CD4-positive, alpha-beta T cell treated with Interleukin-12 subunit alpha and Interleukin-12 subunit beta, for 1 hour (primary cell): ENCODE measurements around the gene ANKRD24.
"Not testable (repeated sequence)": the region's sequence is repeated elsewhere in the genome, so short reads cannot be mapped to it uniquely, and the experiment has no call there.

ENCODE experiments used
- DNase-seq: peaks from one replicate; pipeline ENCODE4 v3.0.0-alpha.2; 2020

ANKRD24 gene

DNA sequence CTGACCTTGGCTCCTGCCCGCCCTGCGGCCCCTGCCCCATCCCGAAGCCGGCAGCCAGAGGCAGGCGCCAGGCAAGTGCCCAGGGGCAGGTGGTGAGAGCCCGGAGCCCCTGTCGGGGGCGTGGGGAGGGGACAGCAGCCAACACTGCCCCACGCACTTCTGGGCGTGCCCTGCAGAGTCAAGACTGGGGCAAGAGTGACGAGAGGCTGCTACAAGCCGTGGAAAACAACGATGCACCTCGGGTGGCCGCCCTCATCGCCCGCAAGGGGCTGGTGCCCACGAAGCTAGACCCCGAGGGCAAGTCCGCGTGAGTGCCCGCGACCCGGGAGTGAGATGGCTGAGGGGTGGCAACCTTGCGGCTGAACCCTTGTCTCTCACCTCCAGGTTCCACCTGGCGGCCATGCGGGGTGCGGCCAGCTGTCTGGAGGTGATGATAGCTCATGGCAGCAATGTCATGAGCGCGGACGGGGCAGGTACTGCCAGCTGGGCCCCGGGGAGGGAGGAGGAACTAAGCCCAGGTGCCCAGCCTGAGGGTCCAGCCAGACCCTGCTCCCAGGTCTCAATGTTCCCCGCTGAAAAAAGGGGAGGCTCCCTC, 17.3 kb downstream of the ANKRD24 start:
- no peak for DNase-seq

DNA sequence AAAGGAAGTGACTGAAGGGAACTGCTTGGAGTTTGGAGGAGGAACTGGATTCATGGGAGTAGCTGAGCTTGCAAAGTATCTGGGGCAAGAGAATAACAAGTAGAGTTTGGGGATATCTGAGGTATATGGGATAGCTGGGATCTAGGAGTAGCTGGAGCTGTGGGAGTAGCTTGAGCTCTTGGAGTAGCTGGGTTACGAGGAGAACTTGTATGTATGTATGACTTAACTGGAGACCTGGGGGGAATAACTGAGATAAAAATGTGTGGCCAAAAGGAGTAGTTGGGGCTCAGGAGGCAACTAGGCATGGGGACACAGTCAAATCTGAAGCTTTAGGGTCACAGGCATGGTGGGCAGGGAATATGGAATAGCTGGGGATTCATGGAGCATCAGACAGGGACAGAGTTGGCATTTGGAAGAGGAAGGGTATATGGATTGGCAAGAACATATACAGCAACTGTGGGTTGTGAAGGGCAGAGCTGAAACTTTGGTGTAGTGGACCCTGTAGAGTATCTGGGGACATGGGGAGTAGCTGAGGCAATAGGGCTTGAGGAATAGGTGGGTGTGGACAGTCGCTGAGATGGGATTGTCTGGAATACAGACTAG, 18.6 kb downstream of the ANKRD24 start:
- no peak for DNase-seq

DNA sequence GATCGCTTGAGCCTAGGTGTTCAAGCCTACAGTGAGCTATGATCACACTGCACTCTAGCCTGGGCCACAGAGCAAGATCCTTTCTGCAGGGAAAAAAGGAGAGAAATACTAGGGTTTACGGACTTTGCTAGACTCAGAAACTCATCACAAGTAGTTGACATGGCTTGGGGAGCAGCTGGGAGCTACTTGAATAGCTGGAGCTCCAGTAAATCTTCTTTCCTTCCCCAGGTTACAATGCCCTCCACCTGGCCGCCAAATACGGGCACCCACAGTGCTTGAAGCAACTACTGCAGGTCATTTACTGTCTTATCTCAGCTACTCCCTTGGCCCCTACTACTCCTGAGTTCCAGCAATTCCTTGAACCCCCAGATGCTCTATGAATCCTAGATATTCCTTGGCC, 19.3 kb downstream of the ANKRD24 start:
- no peak for DNase-seq

DNA sequence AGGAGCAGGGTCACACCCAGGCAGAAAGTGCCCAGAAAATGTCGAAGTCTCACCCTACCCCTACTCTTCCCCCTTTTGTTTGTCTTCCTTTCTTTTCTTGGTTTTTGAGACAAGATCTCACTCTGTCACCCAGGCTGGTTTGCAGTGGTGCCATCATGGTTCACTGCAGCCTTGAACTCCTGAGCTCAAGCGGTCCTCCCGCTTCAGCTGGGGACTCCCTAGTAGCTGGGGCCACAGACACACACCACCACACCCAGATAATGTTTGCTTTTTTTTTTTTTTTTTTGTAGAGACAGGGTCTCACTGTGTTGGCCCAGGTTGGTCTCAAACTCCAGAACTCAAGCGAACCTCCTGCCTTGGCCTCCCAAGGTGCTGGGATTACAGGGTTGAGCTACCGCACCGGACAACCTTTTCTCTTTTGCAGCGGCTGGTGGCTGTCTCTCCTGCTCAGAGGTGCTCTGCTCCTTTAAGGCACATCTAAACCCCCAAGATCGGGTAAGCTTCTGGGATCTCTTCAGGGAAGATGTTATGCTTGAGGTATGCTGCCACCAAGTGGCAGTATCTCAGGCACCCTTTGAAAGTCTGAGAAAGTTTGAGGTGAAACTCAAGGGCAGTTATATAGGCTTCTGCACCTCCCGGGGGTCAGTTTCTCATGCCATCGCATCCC, 24.5 kb downstream of the ANKRD24 start:
- DNase-seq, result no peak

DNA sequence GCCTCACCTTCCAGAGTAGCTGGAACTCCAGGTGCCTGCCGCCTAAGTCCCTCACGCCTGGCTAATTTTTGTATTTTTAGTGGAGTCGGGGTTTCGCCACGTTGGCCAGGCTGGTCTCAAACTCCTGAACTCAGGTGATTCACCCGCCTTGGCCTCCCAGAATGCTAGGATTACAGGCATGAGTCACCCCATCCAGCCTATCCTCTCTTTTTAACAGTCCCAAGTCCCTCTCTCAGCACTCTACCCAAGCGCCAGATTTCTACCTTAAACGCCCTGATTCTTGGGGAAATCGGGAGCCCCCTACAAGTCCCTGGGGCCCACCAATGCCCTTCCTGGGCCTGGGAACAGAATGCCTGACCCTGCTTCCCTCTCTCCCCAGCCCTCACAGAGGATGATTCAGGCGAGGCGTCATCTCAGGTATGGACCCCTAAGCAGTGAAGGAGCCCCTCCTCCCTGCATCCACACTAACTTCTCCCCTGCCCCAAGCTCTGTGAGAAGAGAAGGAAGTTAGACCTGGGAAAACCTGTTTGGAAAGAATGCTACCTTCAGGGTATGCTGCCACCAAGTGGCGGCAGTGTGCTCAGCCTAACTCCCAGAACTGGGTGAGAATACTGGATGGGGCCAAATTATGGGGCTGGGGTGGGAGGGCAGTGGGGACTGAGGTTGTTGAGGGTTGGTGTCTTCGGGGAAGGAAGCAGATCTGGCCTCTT, 26.1 kb downstream of the ANKRD24 start:
- DNase-seq, result no peak

DNA sequence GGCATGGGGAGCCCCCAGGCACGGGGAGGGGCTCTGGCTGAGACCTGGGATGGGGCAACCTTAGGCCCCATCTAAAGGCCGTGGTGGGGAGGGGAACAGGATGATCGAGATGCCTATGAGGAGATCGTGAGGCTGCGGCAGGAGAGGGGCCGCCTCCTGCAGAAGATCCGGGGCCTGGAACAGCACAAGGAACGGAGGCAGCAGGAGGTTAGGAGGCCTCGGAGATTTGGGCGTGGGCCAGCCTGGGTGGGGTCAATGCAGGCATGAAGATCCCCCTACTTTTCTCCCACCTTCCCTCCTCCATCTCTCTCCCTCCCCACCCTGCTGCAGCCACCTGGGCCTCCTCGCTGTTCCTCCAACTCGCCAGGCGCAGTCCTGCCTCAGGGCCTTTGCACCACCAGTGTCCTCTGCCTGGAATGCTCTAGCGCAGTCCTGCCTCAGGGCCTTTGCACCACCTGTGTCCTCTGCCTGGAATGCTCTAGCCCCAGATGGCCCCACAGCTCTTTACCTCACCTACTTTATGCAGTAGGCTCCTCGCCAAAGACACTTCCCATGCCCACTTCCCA, 27.8 kb downstream of the ANKRD24 start:
- no peak for DNase-seq

DNA sequence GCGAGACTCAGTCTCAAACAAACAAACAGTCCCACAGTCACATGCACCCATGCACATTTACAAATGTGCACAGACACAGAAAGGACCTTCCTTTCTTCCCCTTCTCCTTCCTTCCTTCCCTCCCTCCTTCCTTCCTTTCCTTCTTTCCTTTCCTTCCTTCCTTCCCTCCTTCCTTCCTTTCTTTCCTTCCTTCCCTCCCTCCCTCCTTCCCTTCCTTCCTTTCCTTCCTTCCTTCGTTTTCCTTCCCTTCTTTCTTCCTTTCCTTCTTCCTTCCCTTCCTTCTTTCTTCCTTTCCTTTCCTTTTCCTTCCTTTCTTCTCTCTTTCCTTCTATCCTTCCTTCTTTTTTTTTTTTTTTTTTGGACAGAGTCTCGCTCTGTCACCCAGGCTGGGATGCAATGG, 30.6 kb downstream of the ANKRD24 start:
- no peak for DNase-seq

DNA sequence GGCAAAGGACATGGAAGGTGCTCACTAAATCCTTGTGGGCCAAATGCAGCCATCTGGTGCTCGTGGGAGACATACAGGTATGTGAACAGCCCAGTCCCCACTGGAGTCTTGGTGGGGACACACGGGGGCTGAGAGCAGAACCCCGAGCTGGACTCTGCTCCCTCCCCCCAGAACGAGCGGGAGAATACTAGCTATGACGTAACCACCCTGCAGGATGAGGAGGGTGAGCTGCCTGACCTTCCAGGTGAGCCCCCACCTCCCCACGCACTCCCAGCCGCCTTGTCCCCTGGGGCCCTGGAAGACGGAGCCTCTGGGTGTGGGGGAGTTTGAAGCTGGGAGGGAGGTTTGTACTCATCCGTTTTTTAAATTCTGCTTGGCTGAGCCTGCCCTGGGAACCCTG, 33.3 kb downstream of the ANKRD24 start:
- DNase-seq, result no peak

DNA sequence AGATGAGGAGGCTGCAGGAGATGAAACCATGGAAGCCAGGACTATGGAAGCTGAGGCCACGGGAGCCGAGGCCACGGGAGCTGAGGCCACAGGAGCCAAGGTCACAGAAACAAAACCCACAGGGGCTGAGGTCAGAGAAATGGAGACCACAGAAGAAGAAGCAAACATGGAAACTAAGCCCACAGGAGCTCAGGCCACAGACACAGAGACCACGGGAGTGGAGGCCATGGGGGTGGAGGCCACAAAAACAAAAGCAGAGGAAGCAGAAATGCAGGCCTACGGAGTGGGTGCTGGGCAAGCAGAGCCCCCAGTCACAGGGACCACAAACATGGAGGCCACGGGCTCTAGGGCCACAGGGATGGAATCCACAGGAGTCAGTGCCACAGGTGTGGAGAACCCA, 34.4 kb downstream of the ANKRD24 start:
- DNase-seq, result no peak

DNA sequence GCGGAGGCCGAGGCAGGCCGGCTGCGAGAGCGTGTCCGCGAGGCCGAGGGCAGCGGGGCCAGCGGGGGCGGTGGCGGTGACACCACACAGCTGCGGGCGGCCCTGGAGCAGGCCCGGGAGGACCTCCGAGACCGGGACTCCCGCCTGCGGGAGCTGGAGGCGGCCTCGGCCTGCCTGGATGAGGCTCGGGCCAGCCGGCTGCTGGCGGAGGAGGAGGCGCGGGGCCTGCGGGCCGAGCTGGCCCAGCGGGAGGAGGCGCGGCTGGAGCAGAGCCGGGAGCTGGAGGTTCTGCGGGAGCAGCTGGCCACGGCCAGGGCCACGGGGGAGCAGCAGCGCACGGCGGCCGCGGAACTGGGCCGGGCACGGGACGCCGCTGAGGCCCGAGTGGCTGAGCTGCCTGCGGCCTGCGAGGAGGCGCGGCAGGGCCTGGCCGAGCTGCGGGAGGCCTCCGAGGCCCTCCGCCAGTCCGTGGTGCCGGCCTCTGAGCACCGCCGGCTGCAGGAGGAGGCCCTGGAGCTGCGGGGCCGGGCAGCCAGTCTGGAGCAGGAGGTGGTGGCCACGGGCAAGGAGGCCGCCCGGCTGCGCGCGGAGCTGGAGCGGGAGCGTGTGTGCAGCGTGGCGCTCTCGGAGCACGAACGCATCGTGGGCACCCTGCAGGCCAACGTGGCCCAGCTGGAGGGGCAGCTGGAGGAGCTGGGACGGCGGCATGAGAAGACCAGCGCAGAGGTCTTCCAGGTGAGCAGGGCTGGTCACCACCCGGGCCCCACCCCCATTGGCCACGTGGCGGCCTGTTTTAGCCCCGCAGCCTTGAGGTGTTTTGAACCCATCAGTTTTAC, 35.2 kb downstream of the ANKRD24 start:
- DNase-seq, result no peak

DNA sequence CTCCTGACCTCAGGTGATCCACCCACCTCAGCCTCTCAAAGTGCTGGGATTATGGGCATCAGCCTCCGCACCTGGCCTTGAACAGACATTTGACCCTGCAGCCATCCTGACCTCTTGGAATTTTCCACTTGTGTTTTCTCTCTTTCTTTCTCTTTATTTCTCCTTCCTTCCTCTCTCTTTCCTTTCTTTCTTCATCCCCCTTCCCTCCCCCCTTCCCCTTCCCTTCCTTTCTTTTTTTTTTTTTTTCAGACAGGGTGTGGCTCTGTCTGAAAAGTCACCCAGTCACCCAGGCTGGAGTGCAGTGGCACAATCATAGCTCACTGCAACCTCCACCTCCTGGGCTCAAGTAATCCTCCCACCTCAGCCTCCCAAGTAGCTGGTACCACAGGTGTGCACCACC, 36.0 kb downstream of the ANKRD24 start:
- not testable (repeated sequence) for DNase-seq

DNA sequence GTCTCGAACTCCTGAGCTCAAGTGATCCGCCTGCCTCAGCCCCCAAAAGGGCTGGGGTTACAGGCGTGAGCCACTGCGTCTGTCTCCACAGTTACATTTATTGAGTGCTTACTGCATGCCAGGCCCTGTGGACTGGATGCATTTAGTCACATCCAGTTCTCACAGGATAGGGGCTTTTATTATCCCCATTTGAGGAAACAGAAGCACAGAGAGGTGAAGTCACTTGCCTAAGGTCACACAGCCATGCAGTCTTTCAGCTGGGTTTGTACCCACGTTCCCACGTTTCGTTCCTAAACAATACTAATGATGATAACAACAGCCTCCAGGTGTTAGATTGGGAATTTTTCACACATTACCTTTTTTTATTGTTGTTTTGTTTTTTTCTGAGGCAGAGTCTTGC, 37.7 kb downstream of the ANKRD24 start:
- no peak for DNase-seq

DNA sequence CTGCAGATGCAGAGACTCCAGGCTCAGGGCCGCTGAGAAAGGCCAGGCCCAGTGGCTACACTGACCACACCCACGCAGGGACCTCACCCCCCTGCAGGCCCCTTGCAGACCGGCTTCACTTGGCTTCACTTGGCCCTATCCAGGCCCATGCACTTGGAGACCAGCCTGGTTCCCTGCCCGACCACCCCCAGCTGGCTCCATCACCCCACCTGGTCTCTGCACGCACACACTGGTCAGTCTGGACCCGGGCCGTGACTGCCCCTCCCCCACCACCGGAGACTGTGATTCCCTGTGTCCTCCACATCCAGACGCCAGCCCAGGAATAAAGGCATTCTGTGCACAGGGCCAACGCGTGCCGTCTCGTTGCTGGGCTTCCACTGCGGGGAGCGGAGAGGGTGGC, 42.0 kb downstream of the ANKRD24 start:
- DNase-seq, result no peak

DNA sequence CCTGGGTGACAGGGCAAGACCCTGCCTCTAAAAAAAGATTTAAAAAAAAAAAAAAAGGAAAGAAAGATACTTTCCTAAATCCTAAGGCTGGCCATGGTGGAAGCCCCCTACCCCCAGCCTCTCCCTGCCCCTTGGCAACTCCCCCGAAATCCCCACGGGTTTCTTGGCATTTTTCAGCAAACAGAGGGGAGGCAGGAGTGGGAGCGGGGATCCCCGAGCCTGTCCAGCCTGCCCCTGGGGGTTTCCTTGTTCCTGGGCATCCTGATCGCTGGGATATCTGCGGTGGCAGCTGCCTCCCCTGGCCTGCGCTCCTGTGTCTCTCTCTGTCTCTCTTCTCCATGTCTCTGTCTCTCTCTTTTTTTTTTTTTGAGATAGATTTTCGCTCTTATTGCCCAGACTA, 43.4 kb downstream of the ANKRD24 start:
- no peak for DNase-seq

DNA sequence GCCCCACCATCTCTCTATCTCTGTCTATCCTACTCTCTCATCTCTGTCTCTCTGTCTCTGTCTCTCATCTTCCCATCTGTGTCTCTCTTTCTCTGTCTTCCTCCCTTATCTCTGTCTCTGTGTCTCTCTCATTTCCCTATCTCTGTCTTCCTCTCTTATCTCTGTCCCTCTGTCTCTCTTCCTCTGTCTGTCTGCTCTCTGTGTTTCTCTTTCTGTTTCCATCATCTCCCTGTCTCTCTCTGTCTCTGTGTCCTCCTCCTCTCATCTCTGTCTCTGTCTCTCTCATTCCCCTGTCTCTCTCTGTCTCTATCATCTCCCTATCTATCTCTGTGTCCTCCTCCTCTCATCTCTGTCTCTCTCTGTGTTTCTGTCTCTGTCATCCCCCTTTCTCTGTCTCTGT, 45.3 kb downstream of the ANKRD24 start:
- DNase-seq, result no peak

DNA sequence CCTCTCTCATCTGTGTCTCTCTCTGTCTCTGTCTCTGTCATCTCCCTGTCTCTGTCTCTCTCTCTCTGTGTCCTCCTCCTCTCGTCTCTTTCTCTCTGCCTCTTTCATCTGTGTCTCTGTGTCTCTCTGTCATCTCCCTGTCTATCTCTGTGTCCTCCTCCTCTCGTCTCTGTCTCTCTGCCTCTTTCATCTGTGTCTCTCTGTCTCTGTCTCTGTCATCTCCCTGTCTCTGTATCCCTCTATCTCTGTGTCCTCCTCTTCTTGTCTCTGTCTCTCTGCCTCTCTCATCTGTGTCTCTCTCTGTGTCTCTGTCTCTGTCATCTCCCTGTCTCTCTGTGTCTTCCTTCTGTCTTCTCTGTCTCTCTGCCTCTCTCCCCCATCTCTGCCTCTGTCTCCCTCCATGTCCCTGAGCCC, 46.3 kb downstream of the ANKRD24 start:
- no peak for DNase-seq

DNA sequence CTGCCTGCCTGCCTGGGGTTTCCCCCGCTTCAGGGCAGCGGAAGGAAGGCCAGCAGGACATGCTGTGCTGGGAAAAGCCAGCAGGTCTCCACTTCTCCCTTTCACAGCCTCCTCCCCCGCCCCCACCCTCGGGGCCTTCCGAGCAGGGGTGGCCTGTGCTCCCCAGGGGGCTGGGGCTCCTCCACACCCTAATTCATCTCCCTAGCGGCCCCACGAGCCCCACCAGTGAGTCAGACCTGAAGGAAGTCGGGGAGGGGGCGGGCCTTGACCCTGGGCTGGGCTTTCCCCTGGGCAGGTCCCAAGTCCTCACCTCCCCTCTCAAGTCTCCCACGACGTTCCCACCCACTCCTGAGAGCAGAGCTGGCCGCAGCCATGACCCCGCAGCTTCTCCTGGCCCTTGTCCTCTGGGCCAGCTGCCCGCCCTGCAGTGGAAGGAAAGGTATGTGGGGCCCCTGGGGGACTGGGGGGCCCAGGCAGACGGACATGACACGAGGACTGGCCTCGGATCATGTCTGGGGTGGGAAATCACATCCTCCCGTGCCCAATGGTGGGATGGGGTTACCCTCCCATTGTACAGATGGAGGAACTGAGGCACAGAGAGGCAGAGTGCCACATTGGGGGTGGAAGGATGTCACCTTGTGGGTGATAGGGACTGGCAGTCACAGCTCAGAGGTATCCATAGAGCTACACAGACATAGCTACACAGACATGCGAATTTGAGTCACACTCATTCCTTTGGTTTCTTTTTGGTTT, 46.9 kb downstream of the ANKRD24 start, which contains the start of gene EBI3:
EBI3 (plus strand) TSS at position 345 of the 753 bp plus-strand sequence; CDS start at position 373, 28 bp downstream.
- DNase-seq, result no peak

DNA sequence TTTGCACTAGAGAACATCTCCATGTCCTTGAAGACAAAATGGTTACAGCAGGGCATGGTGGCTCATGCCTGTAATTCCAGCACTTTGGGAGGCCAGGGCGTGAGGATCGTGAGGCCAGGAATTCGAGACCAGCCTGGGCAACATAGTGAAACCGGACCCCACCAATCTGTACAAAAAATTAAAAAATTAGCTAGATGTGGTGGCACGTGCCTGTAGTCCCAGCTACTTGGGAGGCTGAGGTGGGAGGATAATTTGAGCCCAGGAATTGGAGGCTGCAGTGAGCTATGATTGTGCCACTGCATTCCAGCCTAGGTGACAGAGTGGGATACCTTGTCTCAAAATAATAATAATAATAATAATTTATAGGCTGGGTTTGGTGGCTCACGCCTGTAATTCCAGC, 47.7 kb downstream of the ANKRD24 start:
- not testable (repeated sequence) for DNase-seq

DNA sequence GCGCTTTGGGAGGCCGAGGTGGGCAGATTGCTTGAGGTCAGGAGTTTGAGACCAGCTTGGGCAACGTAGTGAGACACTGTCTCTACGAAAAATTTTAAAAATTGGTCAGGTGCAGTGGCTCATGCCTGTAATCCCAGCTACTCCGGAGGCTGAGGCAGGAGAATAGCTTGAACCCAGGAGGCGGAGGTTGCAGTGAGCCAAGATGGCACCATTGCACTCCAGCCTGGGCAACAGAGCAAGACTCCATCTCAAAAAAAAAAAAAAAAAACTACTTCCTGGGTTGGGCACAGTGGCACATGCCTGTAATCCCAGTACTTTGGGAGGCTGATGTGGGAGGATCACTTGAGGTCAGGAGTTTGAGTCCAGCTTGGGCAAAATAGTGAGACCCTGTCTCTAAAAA, 49.0 kb downstream of the ANKRD24 start:
- DNase-seq, result not testable (repeated sequence)

DNA sequence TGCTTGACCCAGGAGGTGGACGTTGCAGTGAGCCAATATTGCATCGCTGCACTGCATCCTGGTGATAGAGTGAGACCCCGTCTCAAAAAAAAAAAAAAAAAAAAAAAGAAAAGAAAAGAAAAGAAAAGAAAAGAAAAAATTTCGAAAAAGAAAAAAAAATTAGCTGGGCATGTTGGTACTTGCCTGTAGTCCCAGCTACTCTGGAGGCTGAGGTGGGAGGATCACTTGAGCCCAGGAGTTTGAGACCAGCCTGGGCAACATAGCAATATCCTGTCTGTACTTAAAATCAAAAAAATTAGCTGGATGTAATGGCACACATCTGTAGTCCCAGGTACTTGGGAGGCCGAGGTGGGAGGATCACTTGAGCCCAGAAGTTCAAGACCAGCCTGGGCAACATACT, 49.6 kb downstream of the ANKRD24 start:
- not testable (repeated sequence) for DNase-seq

DNA sequence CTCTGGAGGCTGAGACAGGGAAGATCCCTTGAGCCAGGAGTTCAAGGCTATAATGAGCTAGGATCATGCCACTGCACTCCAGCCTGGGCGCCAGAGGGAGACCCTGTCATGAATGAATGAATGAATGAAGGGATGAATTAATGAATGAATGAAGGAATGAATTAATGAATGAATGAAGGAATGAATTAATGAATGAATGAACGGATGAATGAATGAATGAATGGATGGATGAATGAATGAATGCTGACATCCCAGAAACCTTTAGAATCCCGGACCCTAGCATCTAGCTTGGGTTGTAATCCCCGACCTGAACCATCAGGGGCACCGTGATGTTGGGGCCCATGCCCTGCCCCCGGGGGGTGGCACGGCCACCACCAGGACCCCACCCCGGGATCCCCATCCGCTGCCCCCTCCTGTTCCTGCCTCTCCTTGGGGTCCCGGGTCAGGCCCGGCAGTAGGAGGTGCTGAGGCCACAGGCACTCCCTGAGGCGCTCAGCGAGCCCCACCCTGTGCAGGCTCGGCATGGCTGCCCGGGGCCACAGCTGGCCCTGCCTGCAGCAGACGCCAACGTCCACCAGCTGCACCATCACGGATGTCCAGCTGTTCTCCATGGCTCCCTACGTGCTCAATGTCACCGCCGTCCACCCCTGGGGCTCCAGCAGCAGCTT, 50.3 kb downstream of the ANKRD24 start:
- no peak for DNase-seq
